ENCODE results near the gene COG7.

GRCh38 chr16:23453338-23454052 lies 506 bp upstream of the COG7 start:
- no peak for TF ChIP-seq CTCF (IDR thresholded peaks at IDR 0.05)
- no peak for TF ChIP-seq POLR2A (IDR thresholded peaks at IDR 0.05)

Data from testis (tissue), 2 donors.